GM12873 (cell line): ENCODE measurements around the gene RPP25.

Experiments used
- CTCF ChIP-seq: IDR thresholded peaks from 2 replicates; pipeline ENCODE4 v1.5.1; 2012; ENCODE audit warnings: low read depth, mild to moderate bottlenecking, moderate library complexity, low read length, control low read depth; ENCODE audit not compliant: insufficient read depth; ENCODE audit errors: missing control alignments

The RPP25 gene

GRCh38 chr15:74982183-74982582 is 25.6 kb upstream of the RPP25 start:
- TF ChIP-seq CTCF, result no peak

- TF ChIP-seq CTCF, result no peak
Measured at GRCh38 chr15:74978503-74978902, 21.9 kb upstream of the RPP25 start.

GRCh38 chr15:74978077-74978476 is 21.5 kb upstream of the RPP25 start:
- TF ChIP-seq CTCF, result no peak

GRCh38 chr15:74977599-74977998 is 21.0 kb upstream of the RPP25 start:
- TF ChIP-seq CTCF, result no peak

- peak; percentile 6 for TF ChIP-seq CTCF
Measured at GRCh38 chr15:74976159-74976558, 19.6 kb upstream of the RPP25 start.

GRCh38 chr15:74967670-74968069 is 11.1 kb upstream of the RPP25 start:
- TF ChIP-seq CTCF, result no peak

- no peak for TF ChIP-seq CTCF
Measured at GRCh38 chr15:74964794-74965193, 8.2 kb upstream of the RPP25 start.
